A673 (cell line): ENCODE results near the gene MFSD11. TPM values are rescaled to one million over a fixed set of nuclear protein-coding genes. Genes with fewer than 3 reads are reported as not detected.
"Not testable (repeated sequence)": the region's sequence is repeated elsewhere in the genome, so short reads cannot be mapped to it uniquely, and the experiment has no call there.

Experiments used
- BruUV-seq: library from RNA; stranded (reverse); fragments of 400-500 nt; replicated peaks from 2 replicates; lab custom pipeline; 2021; lab: Mats Ljungman, UMichigan
- CTCF ChIA-PET: fragments of 300-600 bp; sonication (Branson Sonifier 250); formaldehyde crosslinking; loops from one replicate; lab custom pipeline; 2022; ENCODE audit warnings: antibody characterized with exemption; lab: Charles Lee
- POLR2A ChIA-PET: fragments of 300-600 bp; sonication (Branson Sonifier 250); formaldehyde crosslinking; loops from one replicate; lab custom pipeline; 2022; ENCODE audit warnings: antibody characterized with exemption; ENCODE audit not compliant: low non-redundant PET; lab: Charles Lee
- DNase-seq: peaks from one replicate; pipeline ENCODE4 v3.0.0-alpha.2; 2015; ENCODE audit warnings: low spot score
- H3K27ac ChIP-seq: fragments of 200-600 bp; sonication (generic); 2 replicates; pipeline ENCODE4 v1.5.1; 2016; ENCODE audit warnings: mixed run types, low read depth, mild to moderate bottlenecking, mixed read lengths, antibody characterized with exemption, low read length; ENCODE audit not compliant: poor library complexity, severe bottlenecking
- H3K27me3 ChIP-seq: fragments of 200-600 bp; sonication (generic); replicated peaks from 2 replicates; pipeline ENCODE4 v1.6.1; 2017; ENCODE audit warnings: mixed run types, low read depth, mild to moderate bottlenecking, mixed read lengths, antibody characterized with exemption, low read length; ENCODE audit not compliant: insufficient read depth, poor library complexity
- H3K36me3 ChIP-seq: fragments of 200-600 bp; sonication (generic); 2 replicates; pipeline ENCODE4 v1.6.1; 2016; ENCODE audit warnings: mixed run types, mild to moderate bottlenecking, mixed read lengths, antibody characterized with exemption, low read length; ENCODE audit not compliant: insufficient read depth, poor library complexity, severe bottlenecking
- H3K4me1 ChIP-seq: fragments of 200-600 bp; sonication (generic); 2 replicates; pipeline ENCODE4 v1.6.1; 2017; ENCODE audit warnings: mixed run types, mild to moderate bottlenecking, mixed read lengths, antibody characterized with exemption, low read length; ENCODE audit not compliant: insufficient read depth, poor library complexity, severe bottlenecking
- H3K4me3 ChIP-seq: fragments of 200-600 bp; sonication (generic); 2 replicates; pipeline ENCODE4 v1.5.1; 2016; ENCODE audit warnings: low read depth, mixed run types, mild to moderate bottlenecking, mixed read lengths, low read length; ENCODE audit not compliant: poor library complexity, severe bottlenecking
- H3K9me3 ChIP-seq: fragments of 200-600 bp; sonication (generic); 2 replicates; pipeline ENCODE4 v1.6.1; 2016; ENCODE audit warnings: mixed run types, low read depth, mild to moderate bottlenecking, mixed read lengths, antibody characterized with exemption, low read length; ENCODE audit not compliant: poor library complexity, severe bottlenecking
- EZH2 ChIP-seq: fragments of 200-600 bp; sonication (generic); IDR thresholded peaks from 2 replicates; pipeline ENCODE4 v1.6.1; 2017; ENCODE audit warnings: borderline replicate concordance, low read depth, mild to moderate bottlenecking, mixed read lengths, antibody characterized with exemption, low read length; ENCODE audit not compliant: poor library complexity, severe bottlenecking
- intact Hi-C: fragments of 100-400 bp; cut with micrococcal nuclease; formaldehyde crosslinking; loops from one replicate; pipeline ENCODE4 v1.10.0; 2022; ENCODE audit not compliant: unreplicated experiment
- total RNA-seq: library from RNA; stranded (reverse); gene quantifications from 2 replicates; pipeline ENCODE4 v1.2.3, GENCODE V29; 2021
- TF ChIP-seq, protein P1 (sequence below): fragments of 300-800, 200-600 bp; sonication (generic); conservative IDR thresholded peaks from 2 replicates; pipeline ENCODE4 v1.5.1; 2017; ENCODE audit warnings: low read depth, mild to moderate bottlenecking, antibody characterized with exemption, low read length, moderate library complexity, mixed read lengths

Gene MFSD11
- total RNA-seq, 1 experiment from 2014 or later, result 38.8 TPM

DNA sequence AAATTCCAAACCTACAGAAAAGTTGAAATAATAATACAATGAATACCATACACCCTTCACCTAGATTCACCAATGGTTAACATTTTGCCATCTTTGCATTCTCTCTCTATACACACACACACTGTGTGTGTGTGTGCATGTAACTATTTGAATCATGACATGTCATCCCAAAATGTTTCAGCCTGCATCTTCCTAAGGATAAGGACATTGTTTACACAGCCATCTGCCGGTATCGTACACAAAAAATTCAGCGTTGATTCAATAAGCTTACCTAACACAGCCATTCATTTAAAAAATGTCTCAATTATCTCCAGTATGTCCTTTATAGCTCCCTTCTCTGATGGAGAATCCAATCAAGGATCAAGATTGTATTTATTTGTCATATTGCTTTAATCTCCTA, 31.1 kb upstream of the MFSD11 start:
- no peak for DNase-seq
- H3K4me3 ChIP-seq, result no peak overlapping the region
- no peaks in the 10 kb centered on the region for H3K9me3 ChIP-seq
- CTCF ChIA-PET, result no interaction called here
- H3K36me3 ChIP-seq, result no peaks in the 10 kb centered on the region
- H3K4me1 ChIP-seq, result peaks cover 26% of the 10 kb centered on the region
- H3K27me3 ChIP-seq, result no peaks in the 10 kb centered on the region
- no TSS peak for BruUV-seq
- TF ChIP-seq, protein P1, sequence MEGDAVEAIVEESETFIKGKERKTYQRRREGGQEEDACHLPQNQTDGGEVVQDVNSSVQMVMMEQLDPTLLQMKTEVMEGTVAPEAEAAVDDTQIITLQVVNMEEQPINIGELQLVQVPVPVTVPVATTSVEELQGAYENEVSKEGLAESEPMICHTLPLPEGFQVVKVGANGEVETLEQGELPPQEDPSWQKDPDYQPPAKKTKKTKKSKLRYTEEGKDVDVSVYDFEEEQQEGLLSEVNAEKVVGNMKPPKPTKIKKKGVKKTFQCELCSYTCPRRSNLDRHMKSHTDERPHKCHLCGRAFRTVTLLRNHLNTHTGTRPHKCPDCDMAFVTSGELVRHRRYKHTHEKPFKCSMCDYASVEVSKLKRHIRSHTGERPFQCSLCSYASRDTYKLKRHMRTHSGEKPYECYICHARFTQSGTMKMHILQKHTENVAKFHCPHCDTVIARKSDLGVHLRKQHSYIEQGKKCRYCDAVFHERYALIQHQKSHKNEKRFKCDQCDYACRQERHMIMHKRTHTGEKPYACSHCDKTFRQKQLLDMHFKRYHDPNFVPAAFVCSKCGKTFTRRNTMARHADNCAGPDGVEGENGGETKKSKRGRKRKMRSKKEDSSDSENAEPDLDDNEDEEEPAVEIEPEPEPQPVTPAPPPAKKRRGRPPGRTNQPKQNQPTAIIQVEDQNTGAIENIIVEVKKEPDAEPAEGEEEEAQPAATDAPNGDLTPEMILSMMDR, result no peak
- no peak for TF ChIP-seq EZH2
- H3K27ac ChIP-seq, result no peak overlapping the region
- intact Hi-C loops, result no loop called here
- POLR2A ChIA-PET, result no interaction called here

DNA sequence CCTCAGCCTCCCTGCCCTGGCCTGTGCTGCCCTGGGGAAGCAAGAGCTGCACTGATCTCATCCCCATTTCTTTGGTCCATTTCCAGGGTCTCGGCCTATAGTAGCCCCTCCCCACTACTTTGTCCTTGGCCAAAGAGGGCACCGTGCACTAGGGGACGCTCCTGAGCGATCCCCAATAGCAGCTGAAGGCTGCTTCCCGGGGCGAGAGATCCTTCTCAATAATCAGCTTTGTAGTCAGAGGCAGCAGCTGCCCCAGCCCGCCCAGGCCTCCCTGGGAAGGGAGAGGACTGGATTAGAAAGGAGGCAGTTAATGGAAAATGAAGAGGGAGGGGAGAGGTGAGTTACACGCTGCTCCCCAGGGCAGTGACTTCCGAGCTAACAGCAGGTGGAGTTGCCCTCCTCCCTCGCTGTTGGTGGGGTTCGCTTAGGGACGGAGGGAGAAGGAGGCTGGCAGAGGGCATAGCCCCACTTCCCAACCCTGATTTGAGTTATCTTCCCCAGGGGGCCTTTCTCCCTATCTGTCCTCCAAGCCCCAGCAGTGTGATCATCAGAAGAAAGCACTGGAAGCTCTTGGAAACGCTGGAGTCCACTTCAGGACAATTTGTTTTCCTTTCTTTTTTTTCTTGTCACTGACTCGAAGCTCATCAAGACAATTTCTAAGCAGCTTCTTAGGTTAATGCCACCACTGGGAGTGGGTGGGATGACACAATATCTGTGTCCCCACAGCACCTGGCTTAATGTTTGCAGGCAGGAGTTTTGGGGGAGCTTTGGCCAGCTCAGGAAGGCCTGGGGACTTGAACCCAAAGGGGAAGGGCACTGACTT, 29.7 kb upstream of the MFSD11 start:
- ChIA-PET CTCF (no interaction called here), POLR2A (no interaction called here)
- Histone ChIP-seq H3K4me1 (peaks cover 27% of the 10 kb centered on the region), H3K9me3 (no peaks in the 10 kb centered on the region), H3K4me3 (no peak overlapping the region), H3K27ac (peak overlapping the region; percentile 71), H3K27me3 (no peaks in the 10 kb centered on the region), H3K36me3 (no peaks in the 10 kb centered on the region)
- BruUV-seq, result no TSS peak
- DNase-seq, result no peak
- TF ChIP-seq, protein P1, result no peak
- no peak for TF ChIP-seq EZH2
- intact Hi-C loops, result no loop called here

DNA sequence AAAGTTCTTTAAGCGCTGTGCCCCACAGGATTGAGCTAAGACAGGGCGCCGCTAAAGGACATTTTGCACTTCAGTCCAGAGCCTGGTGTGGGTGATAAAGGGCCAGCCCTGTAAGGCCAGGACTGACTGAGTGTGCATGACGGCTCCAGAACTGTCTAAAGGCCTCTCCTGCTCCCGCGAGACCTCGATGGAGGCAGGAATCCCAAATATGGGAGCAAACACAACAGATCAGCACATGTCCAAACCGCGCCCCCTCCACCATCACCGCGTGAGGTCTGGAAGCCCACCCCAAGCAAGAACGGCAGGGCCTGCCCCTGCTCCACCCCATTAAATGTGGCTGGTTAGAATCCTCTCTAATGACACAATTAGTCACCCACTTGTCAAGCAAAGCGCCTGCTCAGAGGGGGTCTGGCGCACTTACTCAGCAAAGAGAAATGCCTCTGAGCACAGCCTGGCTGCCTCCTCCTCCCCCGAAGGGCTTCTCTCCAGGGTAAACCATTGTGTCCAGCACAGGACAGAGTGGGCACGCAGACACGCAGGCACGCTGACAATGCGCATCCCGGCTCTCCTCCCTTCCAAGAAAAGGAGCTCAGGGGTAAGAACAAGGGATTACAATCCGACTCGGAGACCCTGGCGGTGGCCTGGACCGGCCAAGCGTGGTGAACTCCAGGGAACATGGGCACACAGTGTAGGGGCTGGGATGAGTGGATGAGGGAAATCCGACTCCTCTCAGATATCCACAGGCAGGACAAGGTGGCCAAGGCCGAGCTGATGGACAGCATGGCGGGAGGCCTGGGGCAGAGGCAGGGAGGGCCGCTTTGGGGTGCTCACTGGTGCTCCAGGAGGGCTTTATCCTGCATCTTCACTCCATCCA, 28.6 kb upstream of the MFSD11 start:
- BruUV-seq, result TSS peak; percentile 35
- peak overlapping the region; percentile 71 for H3K27ac ChIP-seq
- H3K4me3 ChIP-seq, result peak overlapping the region; percentile 58
- intact Hi-C loops, result no loop called here
- CTCF ChIA-PET, result interaction anchor here (0.5 kb wide), 1 partner anchor 25 kb away, joined by 16 read pairs; no protein-coding TSS in a partner anchor
- POLR2A ChIA-PET, result interaction anchor here (0.6 kb wide), 1 partner anchor 205 kb away, joined by 3 read pairs; no protein-coding TSS in a partner anchor
- no peaks in the 10 kb centered on the region for H3K36me3 ChIP-seq
- DNase-seq, result peak; percentile 92
- no peak for TF ChIP-seq EZH2
- TF ChIP-seq, protein P1, result no peak
- H3K4me1 ChIP-seq, result peaks cover 27% of the 10 kb centered on the region
- no peaks in the 10 kb centered on the region for H3K9me3 ChIP-seq
- no peaks in the 10 kb centered on the region for H3K27me3 ChIP-seq

DNA sequence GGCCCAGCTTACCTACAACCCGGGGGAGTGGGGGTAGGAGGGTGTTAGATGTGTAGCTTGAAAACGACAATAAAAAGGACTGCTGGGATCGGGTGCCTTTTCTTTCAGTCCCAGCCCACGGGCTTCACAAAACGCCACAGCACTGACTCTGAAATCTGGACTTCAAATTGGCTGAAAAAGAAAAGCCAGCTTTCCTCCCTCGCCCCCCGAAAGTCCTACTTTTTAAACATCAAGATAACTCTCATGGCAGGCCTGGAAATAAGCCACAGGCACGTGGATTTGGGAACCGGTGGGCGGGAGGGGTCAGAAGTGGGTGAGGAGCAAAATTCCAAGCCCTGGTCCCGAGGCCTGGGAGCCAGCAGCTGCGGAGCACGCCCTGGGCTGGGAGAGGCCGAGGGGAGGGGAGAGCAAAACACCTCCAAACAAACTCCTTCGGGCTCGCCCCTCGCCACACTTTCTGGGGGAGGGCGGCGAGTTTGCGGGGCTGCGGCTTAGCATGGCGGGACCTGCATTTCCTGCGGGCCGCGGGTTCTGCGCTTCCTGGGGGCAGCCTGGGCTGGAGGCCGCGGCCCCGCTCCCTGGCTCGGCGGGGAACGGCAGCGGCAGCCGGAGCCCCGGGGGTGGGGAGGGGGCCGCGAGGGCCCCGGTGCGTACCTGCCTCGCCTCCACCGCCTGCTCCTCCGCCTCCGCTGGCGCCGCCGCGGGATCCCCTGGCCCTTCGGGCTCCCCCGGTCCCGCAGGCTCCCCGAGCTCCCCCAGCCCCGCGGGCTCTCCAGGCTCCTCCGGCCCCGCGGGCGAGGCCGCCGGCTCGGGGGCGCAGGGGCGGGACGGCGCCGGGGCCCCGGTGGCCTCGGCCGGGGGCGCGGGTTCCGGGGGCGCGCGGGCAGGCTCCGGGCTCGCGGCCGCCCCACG, 27.7 kb upstream of the MFSD11 start:
- H3K27ac ChIP-seq, result peak overlapping the region; percentile 71
- intact Hi-C loops, result loop anchor here (10.0 kb wide), 1 partner anchor 145 kb away; a partner anchor contains a TSS
- POLR2A ChIA-PET, result interaction anchor here (0.6 kb wide), 1 partner anchor 206 kb away, joined by 3 read pairs; no protein-coding TSS in a partner anchor

More for the DNA sequence above, 27.7 kb upstream of the MFSD11 start:
- H3K9me3 ChIP-seq, DNase-seq, H3K36me3 ChIP-seq, BruUV-seq, H3K27me3 ChIP-seq: not testable (repeated sequence)
- Histone ChIP-seq H3K4me3 (peak overlapping the region; percentile 58), H3K4me1 (peaks cover 31% of the 10 kb centered on the region)
- CTCF ChIA-PET, result interaction anchor here (0.5 kb wide), 1 partner anchor 26 kb away, joined by 16 read pairs; no protein-coding TSS in a partner anchor
